Mesodermal cell (in vitro differentiated cells): ENCODE data around the gene SNX8.

Source experiments
- H3K27ac ChIP-seq: 2 replicates; pipeline ENCODE4 v1.7.0; 2013; ENCODE audit warnings: mild to moderate bottlenecking, low read depth, low read length, moderate library complexity; ENCODE audit not compliant: severe bottlenecking
- H3K36me3 ChIP-seq: 2 replicates; pipeline ENCODE4 v1.7.1; 2013; ENCODE audit warnings: mild to moderate bottlenecking, low read length, moderate library complexity; ENCODE audit not compliant: control insufficient read depth, insufficient read depth
- H3K4me1 ChIP-seq: one replicate; pipeline ENCODE4 v1.7.1; 2013; ENCODE audit warnings: mild to moderate bottlenecking, low read length; ENCODE audit not compliant: insufficient read depth, control insufficient read depth, poor library complexity, severe bottlenecking
- H3K4me3 ChIP-seq: 2 replicates; pipeline ENCODE4 v1.7.0; 2013; ENCODE audit warnings: low read length, control low read depth, mild to moderate bottlenecking; ENCODE audit not compliant: insufficient read depth, poor library complexity, severe bottlenecking; ENCODE audit errors: extremely low read depth
- H3K9me3 ChIP-seq: 2 replicates; pipeline ENCODE4 v1.7.1; 2013; ENCODE audit warnings: mild to moderate bottlenecking, low read length, moderate library complexity; ENCODE audit not compliant: control insufficient read depth
- WGBS, 2 experiments: methylation state at CpG; one replicate each; pipeline ENCODE4 v1.1.5; 2013; ENCODE audit warnings: missing lambda C conversion rate in 2 of 2; ENCODE audit not compliant: insufficient coverage in 2 of 2; 5-methylcytosine and 5-hydroxymethylcytosine counted together

The SNX8 gene

DNA sequence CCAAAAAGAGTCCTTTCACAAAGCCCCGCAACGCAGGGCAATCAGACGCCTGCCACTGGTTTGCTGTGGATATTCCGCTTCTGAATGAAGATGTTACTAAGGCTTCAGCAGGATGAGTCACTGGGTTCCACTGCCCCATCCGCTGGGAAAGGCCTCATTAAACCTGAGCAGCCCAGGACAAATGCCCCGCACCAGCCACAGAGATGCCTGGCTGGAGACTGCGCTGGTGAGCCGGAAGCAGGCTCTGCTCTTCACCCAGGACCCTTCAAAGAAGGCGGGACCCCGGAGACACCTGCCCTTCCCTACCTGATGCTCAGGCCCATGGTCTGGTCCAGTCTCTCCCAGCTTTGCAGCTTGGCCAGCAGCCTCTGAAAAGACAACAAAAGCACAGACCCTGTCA lies 101.3 kb downstream of the SNX8 start:
- H3K36me3 ChIP-seq, result peaks cover 89% of the 10 kb centered on the region
- 93 to 96% methylated on average over 8 to 10 of the region's 10 CpGs for WGBS, 2 experiments

DNA sequence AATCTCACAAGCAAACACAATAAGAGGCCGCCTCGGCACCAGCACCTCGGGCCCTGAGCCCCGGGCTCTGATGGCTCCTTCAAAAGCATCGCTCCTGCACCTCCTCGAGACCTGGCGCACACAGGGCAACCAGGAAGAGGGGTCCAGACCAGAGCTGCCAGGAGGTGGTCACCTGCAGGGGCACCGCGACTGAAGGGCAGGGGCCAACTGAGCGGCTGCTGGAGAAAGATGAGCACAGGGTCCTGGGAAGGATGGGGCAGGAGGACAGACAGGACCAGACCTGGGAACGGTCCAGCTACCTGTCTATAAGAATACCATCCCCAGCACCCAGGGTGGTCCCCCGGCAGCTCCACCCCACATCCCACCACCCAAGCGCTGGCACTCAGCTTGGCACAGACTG lies 102.3 kb downstream of the SNX8 start:
- no peak overlapping the region for H3K4me3 ChIP-seq
- H3K36me3 ChIP-seq, result peaks cover 88% of the 10 kb centered on the region
- peaks cover 11% of the 10 kb centered on the region for H3K4me1 ChIP-seq
- no peaks in the 10 kb centered on the region for H3K9me3 ChIP-seq
- H3K27ac ChIP-seq, result no peak overlapping the region
- 92 to 97% methylated on average over 10 to 13 of the region's 13 CpGs for WGBS, 2 experiments

More for the DNA sequence above, 101.3 kb downstream of the SNX8 start:
- no peaks in the 10 kb centered on the region for H3K9me3 ChIP-seq
- no peak overlapping the region for H3K27ac ChIP-seq
- peaks cover 11% of the 10 kb centered on the region for H3K4me1 ChIP-seq
- H3K4me3 ChIP-seq, result no peak overlapping the region

DNA sequence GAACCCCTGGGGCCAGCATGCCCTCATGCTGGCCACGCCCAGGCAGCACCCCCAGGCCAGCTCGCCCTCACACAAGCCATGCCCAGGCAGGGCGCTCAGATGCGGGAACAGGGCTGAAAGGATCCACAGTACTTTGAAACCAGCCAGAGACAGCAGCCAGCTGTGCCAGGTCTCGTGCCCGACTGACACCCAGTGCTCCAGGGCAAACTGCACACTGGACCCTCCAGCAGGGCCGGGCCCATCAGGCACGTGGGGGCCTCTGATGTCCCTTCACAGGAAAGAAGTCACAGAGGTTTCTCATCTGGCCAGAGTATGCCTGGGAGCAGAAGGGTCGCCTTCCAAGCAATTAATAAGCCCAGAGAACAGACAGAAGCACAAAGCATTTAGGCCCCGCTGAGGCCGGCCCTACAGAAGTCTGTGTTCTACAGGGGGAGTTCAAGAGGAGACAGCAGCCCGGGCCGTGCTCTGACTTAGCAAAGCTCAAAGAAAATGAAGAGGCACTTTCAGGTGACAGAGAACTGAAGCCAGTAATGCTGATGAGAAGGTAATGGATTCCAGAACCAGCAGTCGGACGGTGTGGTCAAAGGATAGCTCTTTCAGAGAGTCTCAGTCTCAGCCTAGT lies 102.9 kb downstream of the SNX8 start:
- no peaks in the 10 kb centered on the region for H3K9me3 ChIP-seq
- peaks cover 11% of the 10 kb centered on the region for H3K4me1 ChIP-seq
- H3K36me3 ChIP-seq, result peaks cover 85% of the 10 kb centered on the region
- no peak overlapping the region for H3K27ac ChIP-seq
- no peak overlapping the region for H3K4me3 ChIP-seq
- WGBS, 2 experiments, result 92 to 96% methylated on average over 14 of the region's 15 CpGs

DNA sequence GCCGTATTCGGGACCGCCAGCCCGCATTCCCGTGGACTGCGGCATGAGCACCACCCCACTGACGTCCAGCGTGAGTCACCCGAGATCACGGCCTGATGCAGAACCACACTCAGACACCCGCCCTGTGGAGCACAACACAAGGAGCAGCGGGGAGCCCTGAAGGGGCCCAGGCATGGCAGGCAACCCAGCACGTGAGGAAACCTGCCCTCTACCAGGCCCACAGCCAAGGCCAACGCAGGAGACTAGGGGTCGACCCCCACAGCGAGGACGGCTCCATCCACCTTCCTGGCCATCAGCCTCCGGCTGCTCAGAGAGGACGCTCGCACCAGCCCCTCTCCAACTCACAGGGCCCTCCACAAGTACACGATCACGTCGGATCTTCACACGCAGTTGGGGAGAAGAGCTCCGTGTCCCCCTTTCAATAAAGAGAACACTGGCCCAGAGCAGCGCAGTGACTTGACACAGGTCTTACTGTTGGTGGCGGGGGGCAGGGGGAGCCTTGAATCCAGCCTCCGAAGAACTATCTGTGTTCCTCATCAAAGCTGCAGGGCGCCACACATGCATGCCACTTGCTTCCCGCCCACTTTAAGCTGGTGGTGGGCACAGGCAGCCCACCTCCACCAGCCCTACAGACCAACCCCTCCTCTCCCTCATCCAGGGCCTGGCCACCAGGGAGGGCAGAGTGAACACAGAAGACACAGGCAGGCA lies 103.5 kb downstream of the SNX8 start:
- 92% methylated on average over 26 to 30 of the region's 30 CpGs for WGBS, 2 experiments
- no peaks in the 10 kb centered on the region for H3K9me3 ChIP-seq
- H3K36me3 ChIP-seq, result peaks cover 81% of the 10 kb centered on the region
- H3K4me1 ChIP-seq, result peaks cover 11% of the 10 kb centered on the region
- no peak overlapping the region for H3K4me3 ChIP-seq
- no peak overlapping the region for H3K27ac ChIP-seq

DNA sequence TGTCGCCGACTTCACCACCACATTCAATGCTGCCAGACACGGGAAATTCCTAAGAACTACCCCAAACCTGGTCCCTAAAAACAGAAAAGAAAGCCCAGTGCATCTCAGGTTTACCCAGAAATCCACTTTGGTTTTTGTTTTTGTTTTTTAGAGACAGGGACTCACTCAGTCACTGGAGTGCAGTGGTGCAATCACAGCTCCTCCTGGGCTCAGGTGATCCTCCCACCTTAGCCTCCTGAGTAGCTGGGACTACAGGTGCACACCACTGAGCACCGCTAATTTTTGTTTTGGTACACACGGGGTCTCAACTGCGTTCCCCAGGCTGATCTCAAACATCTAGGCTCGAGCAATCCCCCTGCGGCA lies 104.3 kb downstream of the SNX8 start:
- Histone ChIP-seq H3K27ac (no peak overlapping the region), H3K4me1 (peaks cover 14% of the 10 kb centered on the region), H3K36me3 (peaks cover 76% of the 10 kb centered on the region), H3K4me3 (no peak overlapping the region), H3K9me3 (no peaks in the 10 kb centered on the region)
- 93 to 97% methylated on average over 6 to 8 of the region's 8 CpGs for WGBS, 2 experiments

DNA sequence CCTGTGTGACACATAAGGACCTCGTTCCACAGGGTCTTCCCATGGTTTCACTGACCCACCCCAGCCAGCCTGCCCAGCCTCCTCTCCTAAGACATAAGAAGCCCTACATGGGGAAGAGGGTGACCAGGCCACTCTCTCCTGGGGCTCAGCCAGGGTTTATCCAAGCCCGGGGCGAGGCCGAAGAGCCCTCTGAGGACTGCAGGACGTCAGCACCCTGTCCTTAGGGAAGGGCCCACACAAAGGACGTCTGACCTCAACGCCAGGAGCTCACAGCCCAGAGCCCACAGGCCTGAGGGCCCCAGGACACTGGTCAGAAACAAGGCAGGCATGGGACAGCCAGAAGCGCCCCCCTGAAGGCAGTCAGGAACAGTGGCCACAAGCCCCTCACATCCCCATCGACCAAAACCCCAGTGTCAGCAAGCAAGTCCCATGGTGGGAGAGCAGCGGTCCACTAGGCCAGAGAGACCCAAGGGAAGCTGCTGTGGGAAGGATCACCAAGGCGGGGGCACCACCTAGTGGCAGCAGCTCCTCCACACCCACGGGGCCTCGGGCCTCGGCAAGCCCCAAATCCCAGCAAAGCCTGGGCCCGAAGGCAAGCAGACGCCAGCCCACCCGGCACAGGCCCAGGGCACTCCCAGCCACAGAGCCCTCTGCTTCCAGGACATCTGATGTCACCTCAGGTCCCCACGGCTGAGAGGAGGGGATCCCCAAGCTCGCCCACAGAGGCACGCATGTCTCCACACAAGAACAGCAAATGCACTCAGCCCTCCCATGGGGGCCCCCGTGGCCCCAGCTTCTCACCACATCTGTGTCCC lies 104.9 kb downstream of the SNX8 start:
- Histone ChIP-seq H3K36me3 (peaks cover 75% of the 10 kb centered on the region), H3K9me3 (no peaks in the 10 kb centered on the region), H3K4me1 (peaks cover 18% of the 10 kb centered on the region), H3K27ac (no peak overlapping the region), H3K4me3 (no peak overlapping the region)
- 76 to 84% methylated on average over 16 to 19 of the region's 21 CpGs for WGBS, 2 experiments

DNA sequence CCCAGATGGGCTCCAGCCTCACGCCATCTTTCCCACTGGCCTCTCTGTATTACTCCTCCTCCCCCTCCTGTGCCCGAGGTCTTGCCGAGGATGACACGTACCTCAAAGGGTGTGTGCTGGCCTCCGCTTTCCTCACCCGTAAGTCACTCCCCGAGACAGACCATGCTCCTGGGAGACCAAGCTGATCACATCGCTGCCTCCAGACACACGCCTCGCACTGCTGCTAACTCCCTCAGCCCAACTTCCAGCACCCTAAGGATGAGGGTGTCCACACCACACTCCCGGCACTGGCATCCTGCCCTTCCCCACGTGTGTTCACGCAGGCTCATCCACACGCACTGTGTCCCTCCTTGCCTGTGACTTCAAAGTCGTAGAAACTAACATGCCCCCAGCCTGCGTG lies 105.5 kb downstream of the SNX8 start:
- Histone ChIP-seq H3K4me1 (peaks cover 22% of the 10 kb centered on the region), H3K36me3 (peaks cover 69% of the 10 kb centered on the region), H3K27ac (no peak overlapping the region), H3K9me3 (no peaks in the 10 kb centered on the region), H3K4me3 (no peak overlapping the region)
- WGBS, 2 experiments, result 84 to 87% methylated on average over 11 to 16 of the region's 16 CpGs

DNA sequence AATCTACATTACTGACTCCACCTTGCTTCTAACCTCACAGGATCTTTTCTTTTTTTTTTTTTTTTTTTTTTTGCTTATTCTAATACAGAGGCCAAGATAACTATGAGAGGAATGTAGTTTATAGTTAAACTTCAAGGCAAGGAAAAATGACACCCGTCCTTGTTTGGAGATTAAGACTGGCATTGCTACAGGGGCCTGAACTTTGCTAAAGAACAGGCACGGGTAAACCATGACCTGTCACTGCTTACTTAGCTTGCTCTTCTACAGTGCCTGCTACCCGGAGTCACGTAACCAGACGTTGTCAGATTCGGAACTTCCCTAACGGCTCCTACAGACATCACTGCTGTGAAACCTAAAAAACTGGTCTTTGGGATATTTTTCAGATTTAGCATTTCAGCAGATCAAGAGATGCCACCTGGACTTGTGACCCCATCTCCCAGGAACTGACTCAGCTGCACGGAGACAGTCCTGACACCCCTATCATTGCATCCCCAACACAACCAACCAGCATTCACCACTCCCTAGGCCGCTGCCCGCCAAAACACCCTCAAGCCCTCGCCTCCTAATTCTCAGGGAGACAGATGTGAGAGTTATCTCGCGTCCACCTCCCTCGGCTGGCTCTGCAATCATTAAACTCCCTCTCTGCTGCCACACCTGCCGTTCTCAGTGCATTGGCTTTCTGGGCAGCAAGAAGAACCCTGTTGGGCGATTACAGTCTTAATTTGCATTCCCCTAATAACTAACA lies 109.0 kb downstream of the SNX8 start:
- H3K9me3 ChIP-seq, result no peaks in the 10 kb centered on the region
- H3K27ac ChIP-seq, result no peak overlapping the region
- peaks cover 46% of the 10 kb centered on the region for H3K36me3 ChIP-seq
- no peak overlapping the region for H3K4me3 ChIP-seq
- peaks cover 16% of the 10 kb centered on the region for H3K4me1 ChIP-seq
- WGBS, 2 experiments, result 92 to 94% methylated on average over 16 of the region's 16 CpGs

DNA sequence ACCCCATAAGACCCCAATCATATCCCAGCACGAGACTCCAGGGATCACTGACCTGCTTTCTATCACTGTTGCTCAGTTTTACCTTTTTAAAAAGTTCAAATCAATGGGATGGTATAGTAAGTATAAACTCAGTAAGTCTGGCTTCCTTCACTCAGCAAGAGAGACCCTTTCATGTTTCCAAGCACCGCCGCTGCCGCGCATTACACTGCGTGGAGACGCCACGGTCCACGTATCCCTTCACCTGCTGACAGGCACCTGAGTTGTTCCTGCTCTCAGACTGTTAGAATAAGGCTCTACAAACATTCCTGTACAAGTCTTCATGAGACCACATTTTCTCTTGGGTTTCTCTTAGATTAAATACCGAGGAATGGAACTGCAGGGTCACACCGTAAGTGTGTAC lies 109.8 kb downstream of the SNX8 start:
- Histone ChIP-seq H3K27ac (no peak overlapping the region), H3K4me3 (no peak overlapping the region), H3K36me3 (peaks cover 53% of the 10 kb centered on the region), H3K4me1 (peaks cover 16% of the 10 kb centered on the region), H3K9me3 (no peaks in the 10 kb centered on the region)
- WGBS, 2 experiments, result 95 to 99% methylated on average over 10 of the region's 11 CpGs

- peaks cover 16% of the 10 kb centered on the region for H3K4me1 ChIP-seq
- peaks cover 54% of the 10 kb centered on the region for H3K36me3 ChIP-seq
- no peak overlapping the region for H3K4me3 ChIP-seq
- no peaks in the 10 kb centered on the region for H3K9me3 ChIP-seq
- 88 to 90% methylated on average over 11 to 12 of the region's 13 CpGs for WGBS, 2 experiments
- peak overlapping the region; percentile 36 for H3K27ac ChIP-seq
Observed at GRCh38 chr7:2203766-2204300, 110.4 kb downstream of the SNX8 start.
